Measurements from ENCODE around the gene PVALB. TPM values are rescaled to one million over a fixed set of nuclear protein-coding genes. Genes with fewer than 3 reads are reported as not detected.

PVALB gene
- total RNA-seq, 1 donor from 2014 or later = not detected

DNA sequence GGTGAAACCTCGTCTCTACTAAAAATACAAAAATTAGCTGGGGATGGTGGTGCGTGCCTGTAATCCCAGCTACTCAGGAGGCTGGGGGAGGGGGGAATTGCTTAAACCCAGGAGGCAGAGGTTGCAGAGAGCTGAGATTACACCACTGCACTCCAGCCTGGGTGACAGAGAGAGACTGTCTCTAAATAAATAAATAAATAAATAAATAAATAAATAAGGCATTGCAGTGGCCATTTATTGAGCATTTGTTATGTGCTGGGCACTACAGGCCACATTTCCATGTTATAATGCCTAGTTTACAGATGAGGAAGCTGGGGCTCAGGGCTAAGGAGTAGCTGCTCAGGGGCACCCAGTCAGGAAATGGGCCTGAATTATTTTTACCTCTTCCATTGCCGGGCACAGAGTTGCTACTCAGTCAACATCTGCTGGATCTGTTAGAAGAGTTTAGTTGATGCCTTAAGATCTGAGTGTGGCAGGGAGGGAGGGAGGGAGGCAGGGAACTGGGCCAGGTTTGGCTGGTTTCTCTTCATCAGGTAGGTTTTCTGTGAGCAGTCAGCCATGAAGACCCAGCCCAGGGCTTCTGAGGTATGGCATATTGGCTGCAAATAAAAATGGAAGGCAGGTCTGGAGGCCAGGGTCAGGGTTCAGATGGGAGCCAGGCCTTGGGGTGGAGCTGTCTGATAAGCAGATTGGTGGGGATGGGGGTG, 5.6 kb downstream of the PVALB start:
- DNase-seq (ENCODE audit: low spot score) = no peak
- TF ChIP-seq, protein P1, sequence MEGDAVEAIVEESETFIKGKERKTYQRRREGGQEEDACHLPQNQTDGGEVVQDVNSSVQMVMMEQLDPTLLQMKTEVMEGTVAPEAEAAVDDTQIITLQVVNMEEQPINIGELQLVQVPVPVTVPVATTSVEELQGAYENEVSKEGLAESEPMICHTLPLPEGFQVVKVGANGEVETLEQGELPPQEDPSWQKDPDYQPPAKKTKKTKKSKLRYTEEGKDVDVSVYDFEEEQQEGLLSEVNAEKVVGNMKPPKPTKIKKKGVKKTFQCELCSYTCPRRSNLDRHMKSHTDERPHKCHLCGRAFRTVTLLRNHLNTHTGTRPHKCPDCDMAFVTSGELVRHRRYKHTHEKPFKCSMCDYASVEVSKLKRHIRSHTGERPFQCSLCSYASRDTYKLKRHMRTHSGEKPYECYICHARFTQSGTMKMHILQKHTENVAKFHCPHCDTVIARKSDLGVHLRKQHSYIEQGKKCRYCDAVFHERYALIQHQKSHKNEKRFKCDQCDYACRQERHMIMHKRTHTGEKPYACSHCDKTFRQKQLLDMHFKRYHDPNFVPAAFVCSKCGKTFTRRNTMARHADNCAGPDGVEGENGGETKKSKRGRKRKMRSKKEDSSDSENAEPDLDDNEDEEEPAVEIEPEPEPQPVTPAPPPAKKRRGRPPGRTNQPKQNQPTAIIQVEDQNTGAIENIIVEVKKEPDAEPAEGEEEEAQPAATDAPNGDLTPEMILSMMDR (IDR thresholded peaks at IDR 0.05) = no peak
- Mint-ChIP-seq H3K4me3 (ENCODE audit: unreplicated experiment) (no peak overlapping the region), H3K4me1 (ENCODE audit: low read depth) (no peaks in the 10 kb centered on the region), H3K9me3 (ENCODE audit: low read depth) (no peaks in the 10 kb centered on the region), H3K27ac (ENCODE audit: unreplicated experiment) (no peak overlapping the region), H3K27me3 (ENCODE audit: low read depth) (peaks cover 56% of the 10 kb centered on the region), H3K36me3 (ENCODE audit: low read depth) (no peaks in the 10 kb centered on the region)

DNA sequence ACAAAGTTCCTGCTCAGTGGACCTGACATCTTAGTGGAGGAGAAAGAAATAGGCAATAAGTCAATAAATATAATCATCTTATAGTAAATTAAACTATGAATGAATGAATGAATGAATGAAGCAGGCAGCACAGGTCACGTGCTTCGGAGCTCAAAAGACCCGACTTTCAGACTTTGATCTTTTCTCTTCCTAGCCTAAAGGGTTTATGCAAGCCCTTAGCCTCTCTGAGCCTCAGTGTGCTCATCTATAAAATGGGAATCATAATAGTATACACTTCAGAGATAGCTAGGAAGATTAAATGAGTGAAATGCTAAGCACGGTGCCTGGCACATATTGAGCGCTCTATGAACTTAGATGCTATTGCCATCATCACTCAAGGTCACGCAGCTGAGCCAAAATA, 7.5 kb downstream of the PVALB start:
- Mint-ChIP-seq H3K4me3 (ENCODE audit: unreplicated experiment) (no peak overlapping the region), H3K27me3 (ENCODE audit: low read depth) (peaks cover 53% of the 10 kb centered on the region), H3K4me1 (ENCODE audit: low read depth) (no peaks in the 10 kb centered on the region), H3K27ac (ENCODE audit: unreplicated experiment) (no peak overlapping the region), H3K36me3 (ENCODE audit: low read depth) (no peaks in the 10 kb centered on the region), H3K9me3 (ENCODE audit: low read depth) (no peaks in the 10 kb centered on the region)
- no peak for DNase-seq (ENCODE audit: low spot score)
- TF ChIP-seq, protein P1 (IDR thresholded peaks at IDR 0.05) = no peak

GRCh38 chr22:36808721-36809344, 8.0 kb downstream of the PVALB start:
- Mint-ChIP-seq H3K36me3 (ENCODE audit: low read depth) (no peaks in the 10 kb centered on the region), H3K27ac (ENCODE audit: unreplicated experiment) (no peak overlapping the region), H3K9me3 (ENCODE audit: low read depth) (no peaks in the 10 kb centered on the region), H3K4me1 (ENCODE audit: low read depth) (no peaks in the 10 kb centered on the region), H3K27me3 (ENCODE audit: low read depth) (peaks cover 52% of the 10 kb centered on the region), H3K4me3 (ENCODE audit: unreplicated experiment) (no peak overlapping the region)
- no peak for DNase-seq (ENCODE audit: low spot score)
- TF ChIP-seq, protein P1 (IDR thresholded peaks at IDR 0.05) = no peak

- no peak for DNase-seq (ENCODE audit: low spot score)
- H3K36me3 Mint-ChIP-seq (ENCODE audit: low read depth) = no peaks in the 10 kb centered on the region
- H3K9me3 Mint-ChIP-seq (ENCODE audit: low read depth) = no peaks in the 10 kb centered on the region
- TF ChIP-seq, protein P1 (IDR thresholded peaks at IDR 0.05) = no peak
- H3K27ac Mint-ChIP-seq (ENCODE audit: unreplicated experiment) = no peak overlapping the region
- H3K27me3 Mint-ChIP-seq (ENCODE audit: low read depth) = peaks cover 52% of the 10 kb centered on the region
- no peak overlapping the region for H3K4me3 Mint-ChIP-seq (ENCODE audit: unreplicated experiment)
- H3K4me1 Mint-ChIP-seq (ENCODE audit: low read depth) = no peaks in the 10 kb centered on the region
These were observed 9.2 kb downstream of the PVALB start for GRCh38 chr22:36807627-36808026.

GRCh38 chr22:36806835-36807234, 10.0 kb downstream of the PVALB start:
- H3K9me3 Mint-ChIP-seq (ENCODE audit: low read depth) = no peaks in the 10 kb centered on the region
- peaks cover 51% of the 10 kb centered on the region for H3K27me3 Mint-ChIP-seq (ENCODE audit: low read depth)
- TF ChIP-seq, protein P1 (IDR thresholded peaks at IDR 0.05) = no peak

More at GRCh38 chr22:36806835-36807234, 10.0 kb downstream of the PVALB start:
- Mint-ChIP-seq H3K36me3 (ENCODE audit: low read depth) (no peaks in the 10 kb centered on the region), H3K4me1 (ENCODE audit: low read depth) (no peaks in the 10 kb centered on the region), H3K27ac (ENCODE audit: unreplicated experiment) (no peak overlapping the region), H3K4me3 (ENCODE audit: unreplicated experiment) (no peak overlapping the region)
- DNase-seq (ENCODE audit: low spot score) = no peak

All from chondrocyte (in vitro differentiated cells).